Endothelial cell of umbilical vein (primary cell): ENCODE data around the gene CECR2.

ENCODE experiments used
- EZH2 ChIP-seq: IDR thresholded peaks from 2 replicates; pipeline ENCODE4 v1.6.1; 2012; ENCODE audit warnings: borderline replicate concordance, low read depth, mild to moderate bottlenecking, moderate library complexity, low read length, inconsistent platforms; ENCODE audit not compliant: severe bottlenecking
- FOS ChIP-seq: IDR thresholded peaks from 2 replicates; pipeline ENCODE4 v1.6.1; 2011; ENCODE audit warnings: mild to moderate bottlenecking, low read length, moderate library complexity, borderline replicate concordance; ENCODE audit not compliant: insufficient read depth
- GATA2 ChIP-seq: IDR thresholded peaks from 2 replicates; pipeline ENCODE4 v1.7.0; 2011; ENCODE audit warnings: low read depth, mild to moderate bottlenecking, moderate library complexity, mixed read lengths, low read length; ENCODE audit not compliant: insufficient read length, insufficient read depth
- JUN ChIP-seq: IDR thresholded peaks from 2 replicates; pipeline ENCODE4 v1.6.1; 2011; ENCODE audit warnings: borderline replicate concordance, low read depth; ENCODE audit not compliant: insufficient read length, insufficient read depth
- MYC ChIP-seq: IDR thresholded peaks from one replicate; pipeline ENCODE4 v1.6.1; 2011; ENCODE audit warnings: mild to moderate bottlenecking, low read depth, low read length
- POLR2A ChIP-seq: IDR thresholded peaks from 2 replicates; pipeline ENCODE4 v1.6.1; 2012; ENCODE audit warnings: low read depth, mild to moderate bottlenecking, control low read depth, low read length
- POLR2AphosphoS5 ChIP-seq: IDR thresholded peaks from 2 replicates; pipeline ENCODE4 v1.6.1; 2012; ENCODE audit warnings: low read depth, mild to moderate bottlenecking, control low read depth, low read length, moderate library complexity; ENCODE audit not compliant: insufficient read depth
- TF ChIP-seq, protein P1 (sequence below), 2 donors: IDR thresholded peaks; 1 replicate in 1 of 2; 2 replicates in 1 of 2; pipeline ENCODE4 v1.5.1; 2011; ENCODE audit warnings: low read length in 2 of 2, mild to moderate bottlenecking in 2 of 2, moderate library complexity in 2 of 2, control low read depth in 1 of 2, inconsistent platforms in 1 of 2, low read depth in 1 of 2; ENCODE audit not compliant: insufficient read depth in 1 of 2; ENCODE audit errors: extremely low read depth in 1 of 2
- TF ChIP-seq, protein P2 (sequence below): IDR thresholded peaks from 2 replicates; pipeline ENCODE4 v1.6.1; 2011; ENCODE audit not compliant: insufficient read depth, insufficient read length

DNA sequence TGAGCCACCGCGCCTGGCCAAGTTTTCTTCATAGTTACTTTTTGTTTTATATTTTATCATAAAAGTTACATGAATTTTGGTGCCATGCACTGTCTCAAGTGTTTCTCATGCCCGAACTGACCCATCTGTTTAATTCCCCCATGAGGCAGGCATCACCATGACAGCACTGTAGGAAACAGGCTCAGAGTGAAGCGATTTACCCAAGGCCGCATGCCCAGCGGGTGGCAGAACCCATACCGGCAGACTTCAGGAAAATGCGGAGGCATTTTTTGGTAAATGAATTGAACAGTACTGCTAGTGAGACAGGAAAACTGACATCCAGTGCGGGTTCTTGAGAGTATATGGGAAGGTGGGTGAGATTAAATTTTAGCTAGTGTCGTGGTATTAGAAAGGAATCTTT, 19.0 kb downstream of the CECR2 start:
- TF ChIP-seq POLR2A: no peak
- TF ChIP-seq, protein P1, sequence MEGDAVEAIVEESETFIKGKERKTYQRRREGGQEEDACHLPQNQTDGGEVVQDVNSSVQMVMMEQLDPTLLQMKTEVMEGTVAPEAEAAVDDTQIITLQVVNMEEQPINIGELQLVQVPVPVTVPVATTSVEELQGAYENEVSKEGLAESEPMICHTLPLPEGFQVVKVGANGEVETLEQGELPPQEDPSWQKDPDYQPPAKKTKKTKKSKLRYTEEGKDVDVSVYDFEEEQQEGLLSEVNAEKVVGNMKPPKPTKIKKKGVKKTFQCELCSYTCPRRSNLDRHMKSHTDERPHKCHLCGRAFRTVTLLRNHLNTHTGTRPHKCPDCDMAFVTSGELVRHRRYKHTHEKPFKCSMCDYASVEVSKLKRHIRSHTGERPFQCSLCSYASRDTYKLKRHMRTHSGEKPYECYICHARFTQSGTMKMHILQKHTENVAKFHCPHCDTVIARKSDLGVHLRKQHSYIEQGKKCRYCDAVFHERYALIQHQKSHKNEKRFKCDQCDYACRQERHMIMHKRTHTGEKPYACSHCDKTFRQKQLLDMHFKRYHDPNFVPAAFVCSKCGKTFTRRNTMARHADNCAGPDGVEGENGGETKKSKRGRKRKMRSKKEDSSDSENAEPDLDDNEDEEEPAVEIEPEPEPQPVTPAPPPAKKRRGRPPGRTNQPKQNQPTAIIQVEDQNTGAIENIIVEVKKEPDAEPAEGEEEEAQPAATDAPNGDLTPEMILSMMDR (IDR thresholded peaks at IDR 0.05; ENCODE audit: extremely low read depth in 1 of 2, insufficient read depth in 1 of 2, low read depth in 1 of 2, low read length in 2 of 2): no peak
- TF ChIP-seq JUN: no peak
- no peak for TF ChIP-seq POLR2AphosphoS5
- no peak for TF ChIP-seq EZH2
- TF ChIP-seq, protein P2, sequence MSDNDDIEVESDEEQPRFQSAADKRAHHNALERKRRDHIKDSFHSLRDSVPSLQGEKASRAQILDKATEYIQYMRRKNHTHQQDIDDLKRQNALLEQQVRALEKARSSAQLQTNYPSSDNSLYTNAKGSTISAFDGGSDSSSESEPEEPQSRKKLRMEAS: no peak
- TF ChIP-seq GATA2: no peak
- TF ChIP-seq FOS: no peak
- no peak for TF ChIP-seq MYC
